HG02798 (cell line): ENCODE measurements around the gene ITGA1.

Experiments
- ATAC-seq: cut with Tn5 transposase; IDR thresholded peaks from one replicate; pipeline ENCODE4 v1.9.1; 2021; ENCODE audit warnings: mild to moderate bottlenecking; ENCODE audit not compliant: unreplicated experiment, poor library complexity

The ITGA1 gene

DNA sequence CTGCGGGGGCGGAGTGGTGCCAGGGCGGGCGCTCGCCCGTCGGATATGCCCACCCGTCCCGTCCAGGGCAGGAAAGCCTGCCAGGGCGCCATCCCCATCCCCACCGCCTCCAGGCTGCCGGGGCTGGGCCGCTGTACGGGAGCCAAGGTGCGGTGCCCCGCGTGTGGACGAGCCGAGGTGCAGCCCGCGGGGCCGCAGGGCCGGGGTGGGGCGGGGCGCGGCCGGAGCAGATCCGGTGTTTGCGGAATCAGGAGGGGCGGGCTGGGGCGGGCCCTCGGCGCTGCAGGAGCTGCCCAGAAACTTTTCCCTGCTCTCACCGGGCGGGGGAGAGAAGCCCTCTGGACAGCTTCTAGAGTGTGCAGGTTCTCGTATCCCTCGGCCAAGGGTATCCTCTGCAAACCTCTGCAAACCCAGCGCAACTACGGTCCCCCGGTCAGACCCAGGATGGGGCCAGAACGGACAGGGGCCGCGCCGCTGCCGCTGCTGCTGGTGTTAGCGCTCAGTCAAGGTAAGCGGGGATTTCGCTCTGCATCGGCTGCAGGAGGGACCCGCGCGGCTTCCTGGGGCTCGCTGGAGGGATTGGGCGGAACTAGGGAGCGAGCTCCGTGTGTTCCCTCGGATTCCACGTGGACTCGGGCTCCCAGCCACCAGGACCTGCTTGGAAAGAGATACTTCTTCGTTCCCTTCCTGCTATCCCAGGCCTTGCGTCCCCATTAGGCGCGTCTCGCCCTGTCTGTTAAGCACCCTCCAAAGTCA lies 201.5 kb downstream of the ITGA1 start, which contains the start of gene ITGA2:
TSS of gene ITGA2 (plus strand) at position 328 of the 756 bp plus-strand sequence. CDS start at position 445, 117 bp downstream.
- ATAC-seq = peak; percentile 60

GRCh38 chr5:52989781-52990527 lies 202.2 kb downstream of the ITGA1 start:
- peak; percentile 19 for ATAC-seq

GRCh38 chr5:52990528-52990925 lies 202.8 kb downstream of the ITGA1 start:
- ATAC-seq = no peak

DNA sequence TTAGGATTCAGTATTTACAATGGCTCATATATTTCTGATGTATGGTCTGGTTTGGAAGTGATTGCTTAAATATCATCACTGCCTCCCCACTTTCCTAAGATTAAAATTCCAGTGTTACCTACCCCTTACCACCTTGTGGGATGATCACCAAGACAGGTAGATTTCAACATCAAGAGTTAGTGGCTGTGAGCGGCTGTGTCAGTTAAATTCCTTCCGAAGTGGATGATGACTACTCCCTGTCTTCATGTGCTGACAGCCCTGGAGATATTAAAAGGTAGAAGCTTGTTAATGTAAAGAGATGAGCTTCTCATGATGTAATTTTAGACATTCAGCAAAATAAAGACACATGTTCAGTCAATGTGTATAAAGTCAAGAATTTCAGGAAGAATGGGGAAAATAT lies 205.7 kb downstream of the ITGA1 start:
- ATAC-seq = no peak

DNA sequence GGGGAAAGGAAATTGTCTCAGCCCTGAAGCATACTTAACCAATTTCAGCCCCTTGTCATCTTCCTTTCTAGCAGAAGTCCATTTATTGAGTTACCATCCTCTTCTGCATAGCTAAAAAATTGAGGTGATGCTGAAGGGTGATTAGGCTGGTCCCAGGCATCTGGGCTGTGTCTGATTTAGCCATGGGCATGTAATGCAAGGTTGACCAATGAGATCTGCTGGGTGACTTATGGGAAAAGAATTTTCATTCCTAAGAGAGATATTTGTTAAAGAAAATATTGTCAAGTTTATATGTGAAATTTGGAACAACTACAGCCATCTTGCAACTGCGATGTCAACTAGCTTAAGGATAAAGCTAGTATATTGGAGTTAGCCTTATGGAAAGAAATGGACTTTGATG lies 206.6 kb downstream of the ITGA1 start:
- no peak for ATAC-seq

GRCh38 chr5:52995095-52995494 lies 207.4 kb downstream of the ITGA1 start:
- ATAC-seq = no peak

DNA sequence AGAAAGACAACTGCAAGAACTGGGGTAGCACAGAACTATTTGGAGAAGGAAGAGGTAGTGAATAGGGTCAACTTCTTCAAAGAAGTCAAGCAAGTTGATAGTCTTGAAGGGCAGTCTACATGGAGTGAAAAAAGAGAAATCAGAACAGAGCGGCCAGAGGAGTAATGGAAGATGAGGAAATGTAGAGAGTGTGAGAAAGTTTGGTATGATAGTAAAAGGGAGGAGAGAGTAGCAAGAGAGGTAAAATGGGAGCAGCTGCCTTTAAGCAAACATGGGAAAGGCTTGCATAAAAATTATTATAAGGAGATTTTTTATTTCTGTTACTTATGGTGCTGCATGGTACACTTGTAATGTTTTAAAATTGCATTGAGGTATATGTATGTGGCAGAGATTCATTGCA lies 208.2 kb downstream of the ITGA1 start:
- ATAC-seq = no peak

DNA sequence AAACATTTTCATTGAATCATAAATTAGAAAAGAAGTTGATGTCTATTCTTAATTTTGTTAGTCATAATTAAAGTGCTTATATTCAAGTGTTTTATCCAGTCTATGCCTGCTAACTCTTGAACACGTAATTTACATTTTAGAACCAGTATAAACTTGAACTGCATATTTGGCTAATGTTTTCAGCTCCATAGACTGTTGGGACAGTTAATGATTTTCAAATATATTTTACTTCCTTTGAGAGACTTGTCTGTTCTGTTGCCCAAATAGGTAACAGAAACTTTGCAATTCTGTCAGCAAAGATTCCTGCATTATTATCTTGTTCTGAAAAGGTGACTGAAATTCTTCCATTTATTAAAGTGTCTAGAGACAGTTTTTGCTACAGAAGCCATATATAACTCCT lies 209.3 kb downstream of the ITGA1 start:
- no peak for ATAC-seq

DNA sequence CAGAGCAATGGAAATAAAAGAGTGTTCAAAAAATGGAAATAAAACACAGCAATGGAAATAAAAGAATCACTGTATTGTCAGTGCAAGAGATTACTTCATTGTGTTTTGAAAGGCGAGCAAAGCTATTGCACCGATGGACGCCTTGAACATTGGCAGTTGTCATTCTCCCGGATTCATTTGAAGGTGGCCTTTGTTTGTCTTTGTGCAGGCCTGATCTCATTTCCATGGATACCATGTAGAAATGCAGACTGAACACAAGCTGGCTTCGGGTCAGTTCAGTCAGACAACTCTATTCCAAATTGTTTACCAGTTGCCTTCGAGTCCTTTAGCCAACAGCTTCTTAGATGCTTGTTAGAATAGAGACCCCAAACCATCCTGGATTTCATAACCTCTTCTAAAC lies 209.7 kb downstream of the ITGA1 start:
- ATAC-seq = no peak

DNA sequence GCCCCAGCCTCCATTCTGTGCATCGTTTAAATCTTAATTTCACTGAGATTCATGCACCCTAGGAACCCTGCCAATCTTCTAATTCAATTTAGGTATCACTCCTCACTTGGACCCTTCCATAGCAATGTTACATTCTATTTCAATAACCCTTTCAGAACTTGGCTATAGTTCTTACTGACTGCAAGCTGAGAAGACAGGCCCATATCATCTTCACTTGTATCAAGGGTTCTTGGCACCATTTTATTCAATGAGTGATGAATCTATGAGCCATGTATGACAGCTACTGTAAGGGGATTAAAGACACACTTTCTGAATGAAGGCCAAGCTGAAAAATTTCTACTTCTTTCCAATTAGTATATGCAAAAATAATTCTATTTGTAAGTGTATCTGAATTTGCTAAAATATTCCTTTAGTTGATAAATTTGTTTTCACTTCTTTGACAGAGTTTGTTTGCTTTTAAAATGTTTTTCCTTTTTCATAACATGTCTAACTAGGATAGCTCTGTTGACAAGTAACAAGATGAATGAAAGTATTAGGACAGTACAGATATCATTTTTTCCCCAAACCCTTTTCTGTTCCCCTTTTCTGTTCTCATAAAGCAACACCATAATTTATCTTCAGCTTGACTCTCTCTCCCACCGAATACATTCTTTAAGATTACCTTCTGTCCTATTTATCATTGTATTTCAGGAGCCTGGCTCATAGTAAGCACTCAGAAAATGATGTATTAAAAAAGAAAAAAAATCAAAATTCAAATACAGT lies 211.0 kb downstream of the ITGA1 start:
- ATAC-seq = peak; percentile 46

- ATAC-seq = no peak
Measured at GRCh38 chr5:52999344-52999949, 211.7 kb downstream of the ITGA1 start.

- no peak for ATAC-seq
Measured at GRCh38 chr5:53001541-53001940, 213.8 kb downstream of the ITGA1 start.

DNA sequence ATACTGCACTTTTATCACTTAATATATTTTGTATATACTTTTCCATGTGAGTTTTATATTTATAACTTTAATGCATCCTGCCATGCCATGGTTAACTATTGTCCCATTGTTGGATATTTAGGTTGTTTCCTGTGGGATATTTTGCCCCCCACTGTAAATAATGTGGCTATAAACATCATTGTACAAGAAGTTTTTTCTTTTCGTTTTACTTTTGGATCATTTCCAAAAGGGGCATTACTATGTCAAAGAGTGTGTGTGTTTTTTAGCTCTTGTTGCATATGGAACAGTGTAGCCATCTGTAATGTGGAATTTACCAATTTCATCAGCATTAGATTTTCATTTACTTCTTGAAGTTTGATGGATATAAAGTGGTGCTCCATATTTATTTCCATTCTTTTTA lies 214.8 kb downstream of the ITGA1 start:
- ATAC-seq = no peak

GRCh38 chr5:53003144-53003543 lies 215.4 kb downstream of the ITGA1 start:
- no peak for ATAC-seq

GRCh38 chr5:53006911-53007890 lies 219.5 kb downstream of the ITGA1 start:
- ATAC-seq = no peak

- ATAC-seq = peak; percentile 93
Measured at GRCh38 chr5:53008751-53009150, 221.0 kb downstream of the ITGA1 start.
